GM12891 (cell line): ENCODE measurements around the gene TMEM139.

Experiments used
- PAX5 ChIP-seq: IDR thresholded peaks from 2 replicates; pipeline ENCODE4 v1.6.1; 2011; ENCODE audit warnings: low read length, moderate library complexity, mild to moderate bottlenecking; ENCODE audit not compliant: insufficient read depth, severe bottlenecking
- POLR2A ChIP-seq: IDR thresholded peaks from 2 replicates; pipeline ENCODE4 v1.6.1; 2011; ENCODE audit warnings: low read depth, low read length, control low read depth
- TAF1 ChIP-seq: IDR thresholded peaks from 2 replicates; pipeline ENCODE4 v1.6.1; 2011; ENCODE audit warnings: low read depth, low read length, control low read depth

DNA sequence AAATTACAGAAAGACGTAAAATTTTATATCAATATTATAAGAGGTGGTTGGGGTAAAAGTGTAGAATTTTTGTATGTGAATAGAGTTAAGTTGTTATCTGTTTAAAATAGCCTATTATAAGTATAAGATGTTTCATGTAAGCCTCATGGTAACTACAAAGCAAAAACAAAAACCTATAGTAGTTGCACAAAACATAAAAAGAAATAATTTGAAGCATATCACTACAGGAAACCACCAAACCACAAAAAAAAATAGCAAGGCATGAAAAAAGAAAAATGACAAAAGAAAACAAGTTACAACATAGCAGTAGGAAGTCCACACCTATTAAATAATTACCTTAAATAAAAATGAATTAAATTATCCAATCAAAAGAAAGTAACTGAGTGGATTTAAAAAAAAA, 33.9 kb upstream of the TMEM139 start:
- TF ChIP-seq POLR2A: no peak
- TF ChIP-seq PAX5: no peak
- TF ChIP-seq TAF1: no peak
